HS-5 (cell line): ENCODE results near the gene SSNA1.

Experiments
- DNase-seq: peaks from one replicate; pipeline ENCODE4 v3.0.0-alpha.2; 2012; ENCODE audit warnings: low read depth

The SSNA1 gene

DNA sequence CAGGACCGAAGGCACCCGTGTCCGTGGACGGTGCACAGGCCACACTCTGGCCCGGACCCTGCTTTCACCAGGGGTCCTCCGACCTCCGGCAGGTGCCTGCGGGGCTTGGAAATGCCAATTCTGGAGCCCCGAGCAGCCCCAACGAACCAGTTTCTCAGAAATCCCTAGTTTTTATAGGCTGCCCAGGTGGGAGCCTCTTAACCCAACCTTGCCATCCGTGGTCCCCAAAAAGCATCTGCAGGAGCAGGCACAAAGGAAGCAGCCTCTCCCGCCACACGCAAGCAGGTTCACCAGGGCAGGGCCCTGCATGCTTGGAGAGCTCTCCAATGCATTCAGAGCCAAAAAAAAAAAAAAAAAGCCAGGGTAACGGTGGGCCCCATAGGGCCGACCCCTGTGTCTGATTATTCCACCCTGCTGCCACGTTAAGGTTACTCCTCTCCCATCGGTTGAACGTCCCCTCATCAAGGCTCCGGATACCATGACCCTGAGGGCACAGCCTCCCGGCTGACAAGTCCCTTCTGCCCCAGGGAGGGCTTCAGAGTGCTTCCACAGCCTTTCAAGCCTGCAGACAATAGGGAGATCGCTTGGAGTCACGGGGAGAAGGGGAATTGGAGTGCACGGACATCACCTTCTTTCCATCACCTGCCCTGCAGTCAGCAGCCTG lies 12.9 kb downstream of the SSNA1 start:
- DNase-seq: no peak

DNA sequence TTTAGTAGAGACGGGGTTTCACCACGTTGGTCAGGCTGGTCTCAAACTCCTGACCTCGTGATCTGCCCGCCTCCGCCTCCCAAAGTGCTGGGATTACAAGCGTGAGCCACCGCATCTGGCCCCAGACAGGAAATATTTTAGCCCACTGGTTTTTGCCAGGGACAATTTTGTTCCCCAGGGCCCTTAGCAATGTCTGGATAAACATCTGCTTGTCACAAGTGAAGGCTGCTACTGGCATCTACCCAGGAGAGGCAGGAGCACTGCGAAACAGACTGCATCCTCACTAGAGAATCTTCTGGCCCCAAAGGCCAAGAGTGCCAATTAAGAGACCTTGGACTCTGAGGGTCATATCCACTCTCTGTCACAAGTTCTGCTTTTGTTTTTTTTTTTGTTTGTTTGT lies 14.5 kb downstream of the SSNA1 start:
- no peak for DNase-seq

DNA sequence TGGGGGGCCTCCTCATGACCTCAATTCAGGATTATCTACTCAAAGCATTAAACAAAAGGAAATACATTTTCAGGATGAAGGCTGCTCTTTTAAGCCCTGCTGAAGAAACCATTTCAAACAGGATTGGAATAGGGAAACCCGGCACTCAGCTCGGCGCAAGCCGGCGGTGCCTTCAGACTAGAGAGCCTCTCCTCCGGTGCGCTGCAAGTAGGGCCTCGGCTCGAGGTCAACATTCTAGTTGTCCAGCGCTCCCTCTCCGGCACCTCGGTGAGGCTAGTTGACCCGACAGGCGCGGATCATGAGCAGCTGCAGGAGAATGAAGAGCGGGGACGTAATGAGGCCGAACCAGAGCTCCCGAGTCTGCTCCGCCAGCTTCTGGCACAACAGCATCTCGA lies 16.3 kb downstream of the SSNA1 start:
- no peak for DNase-seq

DNA sequence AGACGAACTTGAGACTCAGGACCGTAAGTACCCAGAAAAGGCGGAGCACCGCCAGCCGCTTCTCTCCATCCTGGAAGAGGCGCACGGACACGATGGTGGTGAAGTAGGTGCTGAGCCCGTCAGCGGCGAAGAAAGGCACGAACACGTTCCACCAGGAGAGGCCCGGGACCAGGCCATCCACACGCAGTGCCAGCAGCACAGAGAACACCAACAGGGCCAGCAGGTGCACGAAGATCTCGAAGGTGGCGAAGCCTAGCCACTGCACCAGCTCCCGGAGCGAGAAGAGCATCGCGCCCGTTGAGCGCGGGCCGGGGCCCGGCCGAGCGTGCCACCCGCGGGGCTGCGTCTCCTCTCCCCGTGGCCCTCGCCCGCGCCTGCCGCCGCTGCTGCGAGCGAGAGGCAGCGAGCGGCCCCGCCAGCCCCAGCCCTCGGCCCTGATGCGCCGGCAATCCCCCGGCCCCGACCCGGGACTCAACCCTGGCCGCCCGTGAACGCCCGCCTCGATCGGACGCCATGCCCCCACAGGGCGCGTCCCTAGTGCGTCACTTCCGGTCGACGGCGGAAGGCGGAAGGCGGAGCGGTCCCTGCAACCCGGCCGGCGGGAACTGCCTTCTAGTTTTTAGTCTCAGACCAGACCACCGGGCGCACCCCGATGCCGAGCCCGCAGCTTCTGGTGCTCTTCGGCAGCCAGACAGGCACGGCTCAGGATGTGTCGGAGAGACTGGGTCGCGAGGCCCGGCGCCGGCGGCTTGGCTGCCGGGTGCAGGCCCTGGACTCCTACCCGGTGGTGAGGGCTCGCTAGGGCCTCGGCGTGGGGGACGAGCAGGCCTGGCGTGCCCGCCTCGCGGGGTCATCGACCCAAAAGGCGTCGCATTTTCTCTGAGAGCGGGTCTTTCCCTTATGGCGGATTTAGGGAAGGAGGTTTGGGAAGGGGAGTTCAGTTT lies 16.9 kb downstream of the SSNA1 start, which contains the start of the genes NDOR1 and TMEM203:
TSS of gene NDOR1 (plus strand) at position 575 of the 944 bp plus-strand sequence. CDS start at position 653, 78 bp downstream.
TSS of gene TMEM203 (minus strand) at position 523 of the 944 bp plus-strand sequence. CDS start at position 289, 234 bp downstream.
- no peak for DNase-seq

DNA sequence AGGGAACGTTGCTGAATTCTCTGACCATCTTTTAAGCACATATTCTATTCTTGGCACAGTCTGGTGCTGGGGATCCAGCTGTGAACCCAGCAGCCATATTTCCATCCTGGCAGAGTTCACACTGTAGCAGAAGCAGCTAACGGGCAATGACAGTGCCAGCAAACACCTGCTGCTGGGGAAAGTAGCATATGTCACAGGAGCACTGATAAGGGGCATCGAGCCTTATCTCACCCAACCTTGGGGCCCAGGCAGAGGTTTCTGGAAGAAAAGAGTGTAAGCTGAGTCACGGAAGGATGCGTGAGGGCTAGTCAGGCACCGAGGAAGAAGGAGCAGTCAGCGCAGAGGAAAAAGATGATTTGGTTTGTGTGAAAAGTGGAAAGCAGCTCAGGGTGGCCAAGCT lies 18.1 kb downstream of the SSNA1 start:
- DNase-seq: no peak

DNA sequence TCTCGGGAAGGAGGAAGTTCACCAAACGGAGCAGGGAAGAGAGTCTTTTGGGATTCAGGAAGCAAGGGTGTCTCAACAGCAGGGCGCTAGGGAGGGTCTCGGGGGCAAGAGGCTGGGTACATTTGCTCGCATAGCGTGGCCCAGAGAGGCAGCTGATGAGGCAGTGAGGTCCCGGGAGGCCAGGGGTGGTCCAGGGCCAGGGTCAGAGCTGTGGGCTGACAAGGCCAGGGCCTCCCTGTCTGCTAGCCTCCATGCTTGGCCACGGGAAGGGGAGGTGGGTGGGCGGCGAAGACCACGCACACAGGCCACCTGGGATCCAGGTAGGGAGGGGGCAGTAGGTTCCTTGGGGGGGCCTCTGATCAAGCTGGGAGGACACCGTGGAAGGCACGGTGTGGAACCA lies 23.1 kb downstream of the SSNA1 start:
- no peak for DNase-seq

DNA sequence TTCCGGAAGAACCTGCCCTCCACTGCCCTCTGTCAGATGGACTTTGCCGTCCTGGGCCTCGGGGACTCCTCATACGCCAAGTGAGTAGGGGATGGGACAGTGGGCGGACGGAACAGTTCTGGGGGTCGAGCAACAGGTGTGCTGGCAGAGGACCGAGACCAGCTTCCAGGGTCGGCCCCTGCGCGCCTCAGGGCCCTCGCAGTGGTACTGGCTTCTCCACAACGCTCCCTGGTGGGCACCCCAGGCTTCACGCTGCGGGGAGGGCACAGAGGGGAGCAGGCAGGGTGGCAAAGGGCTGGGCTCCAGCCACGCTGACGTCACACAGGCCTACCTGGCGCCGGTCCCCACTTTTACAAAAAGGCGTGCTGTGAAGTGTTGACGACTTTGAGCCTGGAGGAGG lies 24.0 kb downstream of the SSNA1 start:
- no peak for DNase-seq

DNA sequence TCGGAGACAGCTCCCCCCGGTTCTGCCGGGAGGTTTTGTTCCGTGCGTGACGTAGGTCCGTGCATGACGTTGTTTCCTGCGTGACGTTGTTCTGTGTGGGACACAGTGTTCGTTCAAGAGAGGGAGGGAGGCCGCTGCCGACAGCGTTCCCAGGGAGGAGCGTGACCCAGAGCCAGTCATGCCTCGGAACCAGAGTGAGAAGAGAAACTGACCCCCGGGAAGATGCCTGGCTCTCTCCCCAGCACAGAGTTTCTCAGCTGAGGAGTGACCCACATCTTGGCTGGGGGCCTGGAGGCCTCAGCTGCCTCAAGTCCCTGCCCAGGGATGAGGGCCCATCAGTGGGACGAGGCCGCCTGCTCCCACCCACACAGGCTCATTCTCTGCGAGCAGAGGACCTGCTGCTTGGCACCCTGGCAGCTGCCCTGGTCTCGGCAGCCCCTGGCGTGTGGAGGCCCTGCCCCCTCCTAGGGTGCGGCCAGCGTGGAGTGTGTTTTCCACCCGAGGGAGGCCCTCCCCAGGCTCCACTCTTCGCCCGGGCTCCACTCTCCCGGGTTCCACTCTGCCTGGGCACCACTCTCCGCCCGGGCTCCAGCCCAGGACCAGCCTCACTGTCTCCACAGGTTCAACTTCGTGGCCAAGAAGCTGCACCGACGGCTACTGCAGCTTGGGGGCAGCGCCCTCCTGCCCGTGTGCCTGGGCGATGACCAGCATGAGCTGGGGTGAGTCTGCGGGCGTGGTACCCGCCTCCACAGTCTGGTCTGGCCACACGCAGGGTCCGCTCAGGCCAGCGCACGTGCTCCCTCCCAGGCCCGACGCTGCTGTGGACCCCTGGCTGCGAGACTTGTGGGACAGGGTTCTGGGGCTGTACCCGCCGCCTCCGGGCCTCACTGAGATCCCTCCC lies 24.9 kb downstream of the SSNA1 start:
- DNase-seq: no peak

DNA sequence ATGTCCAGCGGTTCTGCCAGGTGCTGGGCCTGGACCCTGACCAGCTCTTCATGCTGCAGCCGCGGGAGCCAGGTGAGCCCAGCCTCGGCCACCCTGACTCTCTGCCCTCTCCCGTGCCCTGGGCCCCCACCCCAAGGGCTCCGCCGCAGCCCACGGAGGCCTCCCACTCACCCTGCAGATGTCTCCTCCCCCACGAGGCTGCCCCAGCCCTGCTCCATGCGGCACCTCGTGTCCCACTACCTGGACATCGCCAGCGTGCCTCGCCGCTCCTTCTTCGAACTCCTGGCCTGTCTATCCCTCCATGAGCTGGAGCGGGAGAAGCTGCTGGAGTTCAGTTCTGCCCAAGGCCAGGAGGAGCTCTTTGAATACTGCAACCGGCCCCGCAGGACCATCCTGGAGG lies 26.1 kb downstream of the SSNA1 start:
- DNase-seq: no peak

DNA sequence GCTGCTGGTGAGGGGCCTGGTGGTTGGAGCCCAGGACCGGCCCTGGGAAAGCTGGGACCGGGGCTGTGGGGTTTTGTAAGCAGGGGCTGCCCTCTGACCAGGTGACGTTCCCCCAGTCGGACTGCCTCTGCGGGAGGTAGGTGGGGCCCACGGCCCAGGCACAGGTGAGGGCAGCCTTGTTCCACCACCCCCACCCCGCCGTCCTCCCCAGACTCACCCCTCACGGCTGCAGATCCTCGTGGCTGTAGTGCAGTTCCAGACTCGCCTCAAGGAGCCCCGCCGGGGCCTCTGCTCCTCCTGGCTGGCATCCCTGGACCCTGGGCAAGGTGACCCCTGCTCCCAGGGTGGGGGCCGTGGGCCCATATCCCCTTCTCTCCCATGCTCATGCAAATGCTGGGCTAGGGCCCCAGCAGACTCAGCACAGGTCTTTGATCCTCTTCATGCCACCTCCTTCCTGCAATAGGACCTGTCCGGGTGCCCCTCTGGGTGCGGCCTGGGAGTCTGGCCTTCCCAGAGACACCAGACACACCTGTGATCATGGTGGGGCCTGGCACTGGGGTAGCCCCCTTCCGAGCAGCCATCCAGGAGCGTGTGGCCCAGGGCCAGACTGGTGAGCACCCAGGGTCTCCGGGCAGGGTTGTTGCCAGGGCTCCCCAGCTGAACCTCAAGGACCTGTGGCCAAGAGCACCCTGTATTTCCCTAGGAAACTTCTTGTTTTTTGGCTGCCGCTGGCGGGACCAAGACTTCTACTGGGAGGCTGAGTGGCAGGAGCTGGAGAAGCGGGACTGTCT lies 26.9 kb downstream of the SSNA1 start:
- no peak for DNase-seq

DNA sequence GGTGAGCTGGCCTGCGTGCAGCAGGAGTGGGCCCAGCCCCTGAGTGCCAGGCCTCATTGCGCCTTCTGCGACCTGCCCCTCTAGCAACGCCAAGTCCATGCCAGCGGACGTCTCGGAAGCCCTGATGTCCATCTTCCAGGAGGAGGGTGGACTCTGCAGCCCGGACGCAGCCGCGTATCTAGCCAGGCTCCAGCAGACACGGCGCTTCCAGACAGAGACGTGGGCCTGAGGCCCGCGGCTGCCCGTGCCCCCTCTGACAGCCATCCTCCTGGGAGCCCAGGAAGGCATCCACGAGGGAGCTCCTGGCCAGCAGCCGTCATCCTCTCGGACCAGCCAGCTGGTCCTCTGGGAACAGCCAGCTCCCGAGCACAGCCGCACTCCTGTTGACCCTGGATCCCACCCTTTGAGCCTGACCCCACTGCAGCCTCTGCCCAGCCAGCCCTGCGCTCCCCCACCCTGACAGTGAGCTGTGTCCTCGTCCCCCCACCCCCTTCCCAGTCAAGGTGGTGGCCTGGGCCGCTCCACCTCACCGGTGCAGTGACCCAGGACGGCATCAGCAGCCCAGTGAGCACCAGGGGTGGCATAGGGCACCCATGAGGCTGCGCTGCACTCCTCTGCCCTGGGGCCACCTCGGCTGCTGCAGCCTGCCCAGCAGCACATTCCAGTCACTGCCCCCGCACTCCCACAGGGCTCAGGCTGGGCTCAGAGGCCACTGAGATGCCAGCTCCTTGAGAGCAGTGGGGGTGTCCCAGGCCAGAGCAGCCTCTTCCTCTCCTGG lies 27.9 kb downstream of the SSNA1 start:
- DNase-seq: no peak

DNA sequence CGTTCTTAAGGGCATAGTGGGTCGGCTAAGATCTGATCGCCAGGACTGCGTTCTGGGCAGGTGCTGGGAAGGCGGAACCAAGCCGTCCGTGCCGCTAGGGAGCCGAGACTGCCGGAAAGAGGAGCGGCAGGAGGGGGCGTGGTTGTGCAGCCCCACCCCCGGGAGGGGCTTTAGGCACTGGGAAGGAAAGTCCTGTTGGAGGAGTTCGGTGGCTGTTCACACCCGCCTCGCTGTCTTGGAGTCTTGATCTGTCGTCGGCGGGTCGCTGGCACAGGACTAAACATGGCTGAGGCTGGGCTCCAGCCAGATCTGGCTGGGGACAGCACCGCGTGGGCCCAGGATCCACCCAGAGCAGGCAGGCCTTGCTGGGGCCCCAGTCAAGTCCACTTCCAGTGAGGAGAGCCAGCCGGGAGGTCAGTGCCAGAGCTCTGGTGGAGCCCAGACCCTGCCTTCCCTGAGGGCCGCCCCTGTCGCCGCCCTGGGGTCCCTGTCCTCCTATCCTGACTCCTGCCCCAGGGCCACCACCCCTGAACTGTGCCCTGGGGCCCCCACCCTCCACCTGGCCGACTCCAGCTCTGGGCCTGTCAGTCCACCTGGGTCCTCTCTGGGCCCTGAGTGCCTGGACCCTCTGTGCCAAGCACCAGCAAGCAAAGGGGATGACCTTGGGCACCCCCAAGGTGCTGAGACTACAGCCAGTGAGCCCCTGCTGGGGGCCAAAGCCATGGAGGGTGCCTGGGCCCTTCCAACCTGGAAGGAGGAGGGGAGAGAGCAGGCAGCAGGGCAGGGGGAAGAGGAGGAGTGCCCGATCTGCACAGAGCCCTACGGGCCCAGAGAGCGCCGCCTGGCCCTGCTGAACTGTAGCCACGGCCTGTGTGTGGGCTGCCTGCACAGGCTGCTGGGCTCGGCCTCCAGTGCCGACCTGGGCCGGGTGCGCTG lies 29.1 kb downstream of the SSNA1 start:
- DNase-seq: no peak

DNA sequence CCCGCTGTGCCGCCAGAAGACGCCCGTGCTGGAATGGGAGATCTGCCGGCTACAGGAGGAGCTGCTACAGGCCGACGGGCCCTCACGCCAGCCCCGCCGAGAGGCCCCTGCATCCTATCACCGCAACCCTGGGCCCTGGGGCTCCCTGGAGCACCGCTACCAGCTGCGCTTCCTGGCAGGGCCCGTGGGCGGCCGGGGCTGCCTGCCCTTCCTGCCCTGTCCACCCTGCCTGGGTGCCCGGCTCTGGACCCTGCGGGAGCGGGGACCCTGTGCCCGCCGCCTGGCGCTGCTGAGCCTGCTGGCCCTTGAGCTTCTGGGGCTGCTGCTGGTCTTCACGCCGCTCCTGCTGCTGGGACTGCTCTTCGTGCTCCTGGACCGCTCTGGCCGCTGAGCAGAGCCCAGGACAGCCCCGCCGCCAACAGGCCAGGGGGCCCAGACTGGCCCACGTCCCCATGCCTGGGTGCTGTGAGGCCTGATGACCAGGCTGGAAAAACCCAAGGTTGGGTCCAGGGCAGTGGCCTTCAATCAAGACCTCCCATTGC lies 29.8 kb downstream of the SSNA1 start:
- no peak for DNase-seq

DNA sequence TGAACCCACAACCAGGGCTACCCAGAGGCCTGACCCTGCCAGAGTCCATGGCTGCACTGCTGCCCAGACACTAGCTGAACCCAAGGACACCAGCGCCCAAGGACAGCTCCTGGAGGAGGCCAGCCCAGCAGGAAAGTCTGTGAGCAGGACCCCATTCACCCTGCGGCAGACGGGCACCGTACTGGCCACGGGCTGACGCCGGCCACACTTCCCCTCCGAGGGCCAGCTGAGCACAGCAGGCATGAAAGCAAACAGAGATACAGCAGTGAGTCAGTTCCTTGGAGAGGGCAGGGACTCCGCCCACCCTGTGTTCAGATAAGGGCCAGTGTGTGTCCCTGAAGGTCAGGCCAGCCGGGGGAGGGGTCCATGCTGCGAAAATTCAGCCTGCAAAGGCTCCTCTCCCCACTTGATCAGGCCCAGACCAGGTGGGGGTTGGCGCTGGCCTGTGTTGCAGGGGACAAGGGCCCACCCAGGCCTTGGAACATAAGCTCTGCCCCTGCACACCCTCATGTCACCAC lies 30.3 kb downstream of the SSNA1 start:
- DNase-seq: no peak

DNA sequence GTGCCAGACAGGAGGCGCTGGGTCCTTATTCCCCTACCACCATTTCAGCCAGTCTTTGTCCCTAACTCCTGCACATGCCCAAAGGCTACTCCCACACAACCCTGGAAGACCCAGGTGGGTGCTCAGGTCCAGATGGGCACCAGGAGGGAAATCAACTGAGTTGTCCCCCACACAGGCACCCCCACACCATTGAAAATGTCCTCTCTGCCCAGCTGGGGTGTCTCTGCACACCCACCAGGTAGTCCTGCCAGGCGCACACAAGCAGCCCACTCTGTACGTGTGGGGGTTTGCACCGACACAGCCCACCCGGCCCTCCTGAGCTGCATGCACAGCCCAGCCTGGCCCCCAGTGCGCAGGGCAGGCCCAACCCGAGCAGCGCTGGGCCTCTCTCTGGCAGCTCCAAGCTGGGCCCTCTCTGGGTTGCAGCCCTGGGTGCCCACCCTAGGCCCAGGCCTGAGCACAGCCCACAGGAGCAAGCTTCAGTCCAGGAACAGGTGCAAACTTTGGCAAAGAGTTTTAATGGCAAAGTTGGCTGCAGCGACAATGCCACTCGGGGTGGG lies 31.4 kb downstream of the SSNA1 start:
- DNase-seq: no peak

DNA sequence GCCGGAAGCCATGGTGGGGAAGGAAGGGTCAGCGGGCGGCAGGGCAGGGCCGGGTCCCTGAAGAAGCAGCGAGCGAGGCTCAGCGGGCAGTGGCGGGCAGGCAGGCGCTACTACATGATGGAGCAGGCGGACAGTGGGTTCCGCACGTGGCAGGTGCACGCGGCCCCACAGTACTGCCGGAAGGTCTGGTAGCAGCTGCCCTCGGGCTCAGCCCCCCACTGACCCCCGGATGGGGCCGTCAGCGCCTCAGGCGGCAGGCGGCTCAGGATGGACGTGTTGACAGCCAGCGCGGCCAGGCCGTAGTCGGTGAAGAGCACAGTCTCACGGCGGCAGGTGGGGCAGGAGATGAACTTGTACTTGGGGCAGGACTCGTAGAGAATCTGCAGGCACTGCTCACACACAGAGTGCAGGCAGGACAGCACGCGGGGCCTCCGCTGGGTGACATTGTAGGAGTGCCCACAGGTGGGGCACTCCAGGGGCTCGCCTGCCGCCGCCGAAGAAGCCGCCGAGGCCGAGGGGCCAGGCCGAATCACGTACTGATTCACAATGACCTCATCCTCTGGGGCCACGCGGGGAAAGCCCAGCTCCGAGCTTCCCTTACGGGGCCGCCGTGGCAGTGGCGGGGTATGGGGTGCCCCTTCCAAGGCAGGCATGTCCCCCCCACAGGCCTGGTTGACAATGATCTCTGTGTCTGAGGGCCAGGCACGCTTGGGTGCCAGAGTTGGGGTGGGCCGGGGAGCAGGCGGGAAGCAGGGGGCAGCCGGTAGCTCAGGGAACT lies 32.0 kb downstream of the SSNA1 start:
- no peak for DNase-seq

DNA sequence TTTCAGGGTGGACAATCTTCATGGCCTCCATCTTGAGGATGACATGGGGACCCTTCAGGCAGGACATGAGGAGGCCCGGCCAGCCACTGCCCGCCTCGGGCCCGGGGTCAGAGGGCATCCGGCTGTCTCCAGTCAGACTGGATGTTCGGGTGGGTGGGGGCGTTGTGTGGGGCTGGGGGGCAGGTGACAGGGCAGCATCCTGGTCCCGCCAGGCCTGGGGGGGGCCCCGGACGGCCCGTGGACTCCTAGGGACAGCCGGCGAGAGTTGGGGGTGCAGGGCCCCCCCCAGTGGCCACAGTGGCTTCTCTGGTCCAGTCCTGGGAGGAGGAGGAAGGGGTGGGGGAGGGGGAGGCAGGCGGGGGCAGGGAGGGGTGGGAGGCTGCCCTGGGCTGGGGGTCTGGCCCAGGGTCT lies 32.6 kb downstream of the SSNA1 start:
- no peak for DNase-seq
